DMS114 treated with DMSO at 0.1 percent for 48 hours (cell line): ENCODE measurements around the gene ANTXRL.
"Not testable (repeated sequence)": the region's sequence is repeated elsewhere in the genome, so short reads cannot be mapped to it uniquely, and the experiment has no call there.

Experiments
- DNase-seq: peaks from one replicate; lab custom pipeline; 2025; ENCODE audit not compliant: unreplicated experiment; lab: John Stamatoyannopoulos, UW

ANTXRL gene

GRCh38 chr10:46286991-46287693, at the start of gene ANTXRL:
Gene ANTXRL (plus strand): TSS chr10:46286997. CDS start chr10:46287263, 266 bp downstream.
- DNase-seq, result no peak

GRCh38 chr10:46237815-46238510, 48.8 kb upstream of the ANTXRL start:
- no peak for DNase-seq

GRCh38 chr10:46239247-46239646, 47.5 kb upstream of the ANTXRL start:
- no peak for DNase-seq

GRCh38 chr10:46239993-46240683, 46.7 kb upstream of the ANTXRL start:
- no peak for DNase-seq

GRCh38 chr10:46240684-46241565, 45.9 kb upstream of the ANTXRL start:
- DNase-seq, result no peak

GRCh38 chr10:46245381-46245900, 41.4 kb upstream of the ANTXRL start:
- no peak for DNase-seq

GRCh38 chr10:46246400-46247180, 40.2 kb upstream of the ANTXRL start:
- DNase-seq, result not testable (repeated sequence)

GRCh38 chr10:46247181-46247475, 39.7 kb upstream of the ANTXRL start:
- no peak for DNase-seq

GRCh38 chr10:46247808-46248569, 38.8 kb upstream of the ANTXRL start:
- DNase-seq, result no peak

- no peak for DNase-seq
Measured at GRCh38 chr10:46248651-46249146, 38.1 kb upstream of the ANTXRL start.

- not testable (repeated sequence) for DNase-seq
Measured at GRCh38 chr10:46249617-46250344, 37.0 kb upstream of the ANTXRL start.

GRCh38 chr10:46250481-46250880, 36.3 kb upstream of the ANTXRL start:
- no peak for DNase-seq

GRCh38 chr10:46250898-46251856, 35.6 kb upstream of the ANTXRL start:
- DNase-seq, result no peak

GRCh38 chr10:46251857-46252847, 34.6 kb upstream of the ANTXRL start:
- no peak for DNase-seq

- no peak for DNase-seq
Measured at GRCh38 chr10:46253076-46254006, 33.5 kb upstream of the ANTXRL start.
